HepG2 (cell line): Measurements from ENCODE around the gene CNKSR3. TPM values are rescaled to one million over a fixed set of nuclear protein-coding genes. Genes with fewer than 3 reads are reported as not detected.

Experiments used
- ATAC-seq: fragments of 200-7000 bp; cut with Tn5 transposase; 3 replicates; pipeline ENCODE4 v1.9.1; 2020; ENCODE audit warnings: mild to moderate bottlenecking, moderate library complexity
- BruUV-seq: library from RNA; stranded (reverse); fragments of 400-500 nt; replicated peaks from 2 replicates; lab custom pipeline; 2021; lab: Mats Ljungman, UMichigan
- CTCF ChIA-PET: fragments of 300-600 bp; formaldehyde crosslinking; extraction: SDS; loops from one replicate; lab custom pipeline; 2021; ENCODE audit warnings: low total read pairs, inconsistent platforms, low intra/inter-chr PET ratio; lab: Yijun Ruan, JAX
- POLR2A ChIA-PET: fragments of 350-600 bp; sonication (Branson Sonifier 250); formaldehyde crosslinking; loops from one replicate; lab custom pipeline; 2020; ENCODE audit warnings: antibody characterized with exemption, inconsistent platforms; lab: Yijun Ruan, JAX
- DNase-seq: peaks from one replicate; pipeline ENCODE4 v3.0.0-alpha.2; 2015; ENCODE audit warnings: low spot score
- FAIRE-seq: peaks from 3 replicates; lab custom pipeline; 2011; peaks lifted over from hg19 to GRCh38; lab: Jason Lieb, UNC
- H2AFZ ChIP-seq: one replicate; pipeline ENCODE4 v1.6.1; 2011; ENCODE audit warnings: low read length, inconsistent platforms
- H3K27ac ChIP-seq: fragments of 300-600 bp; 3 replicates; pipeline ENCODE4 v1.8.0; 2011; ENCODE audit warnings: mixed run types, mild to moderate bottlenecking, mixed read lengths, low read length, inconsistent platforms; ENCODE audit not compliant: insufficient read depth; ENCODE audit errors: extremely low read length
- H3K27me3 ChIP-seq, 2 experiments: fragments of 200-600 bp in 1 of 2; 2 replicates in 1 of 2; 3 replicates in 1 of 2; pipeline versions ENCODE4 v1.6.0 to v1.8.0; 2011; ENCODE audit warnings: low read length in 2 of 2, mild to moderate bottlenecking in 2 of 2, moderate library complexity in 2 of 2, inconsistent platforms in 1 of 2; ENCODE audit not compliant: insufficient read depth in 2 of 2, control insufficient read depth in 1 of 2
- H3K36me3 ChIP-seq, 2 experiments: fragments of 200-600 bp in 1 of 2; replicated peaks in 1 of 2; 2 replicates in 1 of 2; 3 replicates in 1 of 2; pipeline versions ENCODE4 v1.5.1 to v1.8.0; 2011; ENCODE audit warnings: low read length in 2 of 2, inconsistent platforms in 1 of 2; ENCODE audit not compliant: insufficient read depth in 2 of 2, control insufficient read depth in 1 of 2
- H3K4me1 ChIP-seq: 2 replicates; pipeline ENCODE4 v1.5.1; 2012; ENCODE audit warnings: low read length, inconsistent platforms; ENCODE audit not compliant: insufficient read depth
- H3K4me2 ChIP-seq: 2 replicates; pipeline ENCODE4 v1.6.0; 2011; ENCODE audit warnings: low read depth, low read length, inconsistent platforms
- H3K4me3 ChIP-seq, 3 experiments: fragments of 200-600 bp in 1 of 3; sonication (generic), shearing (Covaris generic) in 1 of 3; replicated peaks in 1 of 3; 2 replicates each; pipeline ENCODE4 v1.5.1; 2011 to 2016; ENCODE audit warnings: low read length in 3 of 3, inconsistent platforms in 2 of 3, low read depth in 2 of 3, mild to moderate bottlenecking in 2 of 3, control low read depth in 1 of 3, mixed read lengths in 1 of 3; ENCODE audit not compliant: insufficient read depth in 1 of 3
- H3K79me2 ChIP-seq: one replicate; pipeline ENCODE4 v1.6.1; 2011; ENCODE audit warnings: low read length, inconsistent platforms; ENCODE audit not compliant: insufficient read depth
- H3K9ac ChIP-seq: 2 replicates; pipeline ENCODE4 v1.6.0; 2011; ENCODE audit warnings: mild to moderate bottlenecking, low read depth, low read length, inconsistent platforms; ENCODE audit not compliant: insufficient read depth
- H3K9me3 ChIP-seq: 2 replicates; pipeline ENCODE4 v1.5.1; 2012; ENCODE audit warnings: mild to moderate bottlenecking, low read length
- H4K20me1 ChIP-seq: 2 replicates; pipeline ENCODE4 v1.6.0; 2011; ENCODE audit warnings: inconsistent platforms, mild to moderate bottlenecking, low read length, moderate library complexity; ENCODE audit not compliant: insufficient read depth
- ATF2 ChIP-seq: sonication (generic); formaldehyde crosslinking; IDR thresholded peaks from 2 replicates; pipeline ENCODE4 v1.4.0; 2020; ENCODE audit warnings: missing genetic modification reagents
- GATA4 ChIP-seq: sonication (generic); IDR thresholded peaks from 2 replicates; pipeline ENCODE4 v1.6.1; 2016; ENCODE audit warnings: antibody characterized with exemption, low read depth, borderline replicate concordance
- NFIB ChIP-seq: sonication (generic); formaldehyde crosslinking; IDR thresholded peaks from 2 replicates; pipeline ENCODE4 v1.9.0; 2021; ENCODE audit warnings: missing genetic modification reagents, mild to moderate bottlenecking, borderline replicate concordance
- RFXAP ChIP-seq: sonication (generic); formaldehyde crosslinking; IDR thresholded peaks from 2 replicates; pipeline ENCODE4 v1.4.0; 2020; ENCODE audit warnings: missing genetic modification reagents, borderline replicate concordance
- SETDB1 ChIP-seq: sonication (generic); formaldehyde crosslinking; IDR thresholded peaks from 2 replicates; pipeline ENCODE4 v1.5.1; 2020; ENCODE audit warnings: missing genetic modification reagents, mild to moderate bottlenecking, borderline replicate concordance
- ZMYM3 ChIP-seq: sonication (generic); formaldehyde crosslinking; IDR thresholded peaks from 2 replicates; pipeline ENCODE4 v1.5.1; 2020; ENCODE audit warnings: mild to moderate bottlenecking, missing genetic modification reagents
- ZNF317 ChIP-seq: sonication (generic); formaldehyde crosslinking; IDR thresholded peaks from 2 replicates; pipeline ENCODE4 v1.5.0; 2020; ENCODE audit warnings: mild to moderate bottlenecking, missing genetic modification reagents
- WGBS: methylation state at CpG from one replicate; pipeline ENCODE4 v1.1.6; 2017; ENCODE audit warnings: low lambda C conversion rate; 5-methylcytosine and 5-hydroxymethylcytosine counted together
- in situ Hi-C: cut with HindIII; loops from 2 replicates; pipeline ENCODE4 v1.10.0; 2017; ENCODE audit warnings: low pct_unique_long_range_greater_than_20kb; ENCODE audit not compliant: extremely low pct_ligation_motif_present
- intact Hi-C: fragments of 100-400 bp; cut with micrococcal nuclease; formaldehyde crosslinking; loops from one replicate; pipeline ENCODE4 v1.10.0; 2022; ENCODE audit not compliant: unreplicated experiment
- polyA plus RNA-seq, 8 experiments: library from polyadenylated mRNA; depleted of rRNA in 3 of 8; stranded (reverse) in 7 of 8; unstranded in 1 of 8; fragments of >200 nt; fragmentation: Illumina TruSeq in 4 of 8; extraction: Trizol in 4 of 8; gene quantifications; 2 replicates each; pipeline versions ENCODE4 v1.2.1 to v1.2.3, GENCODE V29; 2011 to 2016; ENCODE audit warnings: low read depth in 4 of 8, missing spikeins in 1 of 8, mixed read lengths in 1 of 8; ENCODE audit not compliant: insufficient read depth in 1 of 8
- total RNA-seq, 5 experiments: library from RNA; depleted of rRNA; stranded (reverse); fragments of >200 nt; fragmentation: Illumina TruSeq; extraction: Trizol; gene quantifications; 2 replicates each; pipeline ENCODE4 v1.2.3, GENCODE V29; 2016; ENCODE audit warnings: low read depth in 1 of 5

Gene CNKSR3
- total and polyA plus RNA-seq, 2 of the 13 experiments (the other 11 are each of a cell fraction or from before 2014, with no cell fraction given): 9.2 to 38.6 TPM

GRCh38 chr6:154496793-154497517 lies 13.5 kb downstream of the CNKSR3 start (continued):
- no peak for TF ChIP-seq ATF2 (CRISPR knock-in tag)
- TF ChIP-seq NFIB (CRISPR knock-in tag): no peak
- TF ChIP-seq SETDB1: no peak

GRCh38 chr6:154496186-154496585 lies 14.3 kb downstream of the CNKSR3 start:
- no peaks in the 10 kb centered on the region for H3K9me3 ChIP-seq
- FAIRE-seq: no peak
- H3K4me1 ChIP-seq: peaks cover 44% of the 10 kb centered on the region
- 94% methylated on average over 4 of the region's 4 CpGs for WGBS
- peaks cover 42% of the 10 kb centered on the region for H4K20me1 ChIP-seq
- no peak overlapping the region for H3K4me3 ChIP-seq
- H3K9ac ChIP-seq: no peak overlapping the region
- in situ Hi-C loops (no loop called here), intact Hi-C loops (no loop called here)
- peaks cover 10 to 34% of the 10 kb centered on the region in 2 experiments for H3K36me3 ChIP-seq
- TF ChIP-seq GATA4 (no peak), ZMYM3 (CRISPR knock-in tag) (no peak), RFXAP (CRISPR knock-in tag) (no peak), ZNF317 (CRISPR knock-in tag) (no peak)
- no TSS peak for BruUV-seq
- no peak overlapping the region for H3K27ac ChIP-seq
- no peaks in the 10 kb centered on the region for H3K27me3 ChIP-seq
- DNase-seq: no peak
- no peak overlapping the region for H3K4me2 ChIP-seq
- no peak overlapping the region for H2AFZ ChIP-seq
- H3K79me2 ChIP-seq: peaks cover 99% of the 10 kb centered on the region
- ATAC-seq: no peak
- ChIA-PET CTCF (no interaction called here), POLR2A (no interaction called here)
